K562 (cell line): ENCODE results near the gene ATP2A2. TPM values are rescaled to one million over a fixed set of nuclear protein-coding genes. Genes with fewer than 3 reads are reported as not detected.

Source experiments
- ATAC-seq: fragments of 200-7000 bp; cut with Tn5 transposase; 3 replicates; pipeline ENCODE4 v1.9.1; 2020; ENCODE audit warnings: moderate library complexity
- BruUV-seq: library from RNA; stranded (reverse); fragments of 400-500 nt; replicated peaks from 2 replicates; lab custom pipeline; 2021; lab: Mats Ljungman, UMichigan
- CTCF ChIA-PET: fragments of 300-600 bp; formaldehyde crosslinking; extraction: SDS; loops from one replicate; lab custom pipeline; 2021; ENCODE audit warnings: low intra/inter-chr PET ratio; lab: Yijun Ruan, JAX
- POLR2A ChIA-PET: fragments of 300-600, 350-650 bp; sonication (Branson Sonifier 250); formaldehyde crosslinking; extraction: SDS; loops from one replicate; lab custom pipeline; 2021; ENCODE audit warnings: antibody characterized with exemption, inconsistent platforms; lab: Yijun Ruan, JAX
- DNase-seq, 4 experiments: peaks; one replicate each; pipeline versions ENCODE4 v3.0.0 to v3.0.0-alpha.2; 2011 to 2018; ENCODE audit warnings: low spot score in 3 of 4, mixed read lengths in 3 of 4; ENCODE audit errors: extremely low read depth in 1 of 4
- FAIRE-seq: peaks from 2 replicates; lab custom pipeline; 2011; peaks lifted over from hg19 to GRCh38; lab: Jason Lieb, UNC
- H2AFZ ChIP-seq: 2 replicates; pipeline ENCODE4 v1.6.0; 2011; ENCODE audit warnings: low read depth, low read length, control low read depth, inconsistent platforms
- H3K27ac ChIP-seq: fragments of 200-600 bp; 3 replicates; pipeline ENCODE4 v1.8.0; 2011; ENCODE audit warnings: low read depth, mild to moderate bottlenecking, control low read depth, inconsistent platforms, low read length, moderate library complexity, mixed read lengths; ENCODE audit errors: extremely low read depth
- H3K27me3 ChIP-seq, 2 experiments: fragments of 300-600 bp in 1 of 2; 2 replicates in 1 of 2; 3 replicates in 1 of 2; pipeline versions ENCODE4 v1.6.0 to v1.8.0; 2011; ENCODE audit warnings: inconsistent platforms in 2 of 2, low read length in 2 of 2, mild to moderate bottlenecking in 1 of 2, mixed read lengths in 1 of 2, moderate library complexity in 1 of 2; ENCODE audit not compliant: control insufficient read depth in 2 of 2, insufficient read depth in 2 of 2
- H3K36me3 ChIP-seq: fragments of 300-600 bp; 3 replicates; pipeline ENCODE4 v1.8.0; 2011; ENCODE audit warnings: mild to moderate bottlenecking, low read length, inconsistent platforms; ENCODE audit not compliant: control insufficient read depth, insufficient read depth
- H3K4me1 ChIP-seq, 2 experiments: fragments of 200-600 bp in 1 of 2; replicated peaks in 1 of 2; 2 replicates in 1 of 2; 3 replicates in 1 of 2; pipeline versions ENCODE4 v1.5.1 to v1.8.0; 2011; ENCODE audit warnings: inconsistent platforms in 2 of 2, low read length in 2 of 2, mild to moderate bottlenecking in 1 of 2, mixed read lengths in 1 of 2, moderate library complexity in 1 of 2; ENCODE audit not compliant: control insufficient read depth in 2 of 2, insufficient read depth in 2 of 2
- H3K4me2 ChIP-seq: 2 replicates; pipeline ENCODE4 v1.6.1; 2011; ENCODE audit warnings: low read length, control low read depth, inconsistent platforms, mixed read lengths; ENCODE audit not compliant: insufficient read depth
- H3K4me3 ChIP-seq: fragments of 200-600 bp; sonication (generic), shearing (Covaris generic); 2 replicates; pipeline ENCODE4 v1.5.1; 2016; ENCODE audit warnings: control low read depth, inconsistent platforms
- H3K79me2 ChIP-seq: fragments of 200-600 bp; 3 replicates; pipeline ENCODE4 v1.8.0; 2011; ENCODE audit warnings: low read length, inconsistent platforms; ENCODE audit not compliant: control insufficient read depth, insufficient read depth
- H3K9ac ChIP-seq, 2 experiments: 2 replicates each; pipeline versions ENCODE4 v1.6.0 to v1.6.1; 2011; ENCODE audit warnings: low read depth in 2 of 2, low read length in 2 of 2, control low read depth in 1 of 2, inconsistent platforms in 1 of 2, mild to moderate bottlenecking in 1 of 2, mixed read lengths in 1 of 2; ENCODE audit not compliant: insufficient read depth in 1 of 2
- H3K9me1 ChIP-seq: one replicate; pipeline ENCODE4 v1.6.0; 2011; ENCODE audit warnings: inconsistent platforms, mild to moderate bottlenecking, low read length, moderate library complexity; ENCODE audit not compliant: control insufficient read depth, insufficient read depth
- H3K9me3 ChIP-seq: replicated peaks from 2 replicates; pipeline ENCODE4 v1.5.1; 2011; ENCODE audit warnings: low read depth, low read length, inconsistent platforms; ENCODE audit not compliant: control insufficient read depth, insufficient read depth
- H4K20me1 ChIP-seq: replicated peaks from 2 replicates; pipeline ENCODE4 v1.6.1; 2011; ENCODE audit warnings: low read length, inconsistent platforms, mixed read lengths; ENCODE audit not compliant: control insufficient read depth, insufficient read depth
- EGR1 ChIP-seq: fragments of 450-650 bp; conservative IDR thresholded peaks from 2 replicates; pipeline ENCODE4 v1.6.1; 2017; ENCODE audit warnings: mild to moderate bottlenecking
- FOXA3 ChIP-seq, 2 experiments: fragments of 450-650 bp in 1 of 2; sonication (generic) in 1 of 2; formaldehyde crosslinking; IDR thresholded peaks in 1 of 2; conservative IDR thresholded peaks in 1 of 2; 2 replicates each; pipeline versions ENCODE4 v1.4.0 to v1.8.0; 2020 to 2022; ENCODE audit warnings: mild to moderate bottlenecking in 2 of 2, missing genetic modification reagents in 1 of 2
- LARP7 ChIP-seq: fragments of 450-650 bp; IDR thresholded peaks from 2 replicates; pipeline ENCODE4 v1.6.1; 2016
- LEF1 ChIP-seq: fragments of 450-650 bp; IDR thresholded peaks from 2 replicates; pipeline ENCODE4 v1.6.1; 2016; ENCODE audit warnings: mild to moderate bottlenecking
- MYC ChIP-seq, 2 experiments: fragments of 250-450 bp in 1 of 2; sonication (Bioruptor Pico) in 1 of 2; IDR thresholded peaks; 2 replicates each; pipeline versions ENCODE4 v1.5.1 to v1.6.1; 2012 to 2021; ENCODE audit warnings: low read depth in 2 of 2, borderline replicate concordance in 1 of 2, improper control_type of control experiment in 1 of 2, low read length in 1 of 2, mild to moderate bottlenecking in 1 of 2, moderate library complexity in 1 of 2
- PHTF2 ChIP-seq: fragments of 250-450 bp; sonication (Bioruptor Pico); IDR thresholded peaks from 2 replicates; pipeline ENCODE4 v1.5.0; 2021; ENCODE audit warnings: mild to moderate bottlenecking
- RAD51 ChIP-seq: fragments of 450-650 bp; IDR thresholded peaks from 2 replicates; pipeline ENCODE4 v1.7.1; 2016; ENCODE audit warnings: low read depth, mild to moderate bottlenecking, borderline replicate concordance
- STAT6 ChIP-seq: sonication (generic); formaldehyde crosslinking; IDR thresholded peaks from 2 replicates; pipeline ENCODE4 v1.8.1; 2023; ENCODE audit warnings: mild to moderate bottlenecking, missing genetic modification reagents
- TRIM24 ChIP-seq, 2 experiments: fragments of 450-650 bp; IDR thresholded peaks; 2 replicates each; pipeline ENCODE4 v1.6.1; 2016
- ZNF584 ChIP-seq: fragments of 200-800 bp; sonication (Bioruptor generic); IDR thresholded peaks from 2 replicates; pipeline ENCODE4 v1.6.1; 2016; ENCODE audit warnings: low read depth, mild to moderate bottlenecking, missing genetic modification characterization, missing compliant biosample characterization
- WGBS: fragments of 100-300 bp; shearing (Covaris generic); methylation state at CpG from one replicate; pipeline ENCODE4 v1.1.6; 2016; ENCODE audit warnings: low coverage, mixed read lengths; ENCODE audit not compliant: insufficient coverage; ENCODE audit errors: missing lambda C conversion rate; 5-methylcytosine and 5-hydroxymethylcytosine counted together
- in situ Hi-C: fragments of 300-500 bp; cut with MboI; formaldehyde crosslinking; loops from 4 replicates; pipeline ENCODE4 v1.15.0; 2018; ENCODE audit warnings: inconsistent platforms, mixed read lengths
- intact Hi-C: fragments of 100-400 bp; cut with micrococcal nuclease; formaldehyde crosslinking; loops from 2 replicates; pipeline ENCODE4 v1.14.2; 2022
- polyA plus RNA-seq, 8 experiments: library from polyadenylated mRNA; depleted of rRNA in 4 of 8; stranded (reverse) in 5 of 8; unstranded in 3 of 8; fragments of >200 nt; fragmentation: Nextera tagmentation in 2 of 8; fragmentation: Illumina TruSeq in 1 of 8; extraction: Ambion mirVana in 2 of 8; extraction: Trizol in 1 of 8; gene quantifications; 2 replicates each; pipeline versions ENCODE4 v1.2.1 to v1.2.3, GENCODE V29; 2011 to 2014; ENCODE audit warnings: inconsistent platforms in 1 of 8, missing spikeins in 1 of 8
- total RNA-seq, 7 experiments: library from RNA; depleted of rRNA in 6 of 7; stranded (reverse); fragments of >200 nt in 6 of 7; fragmentation: Illumina TruSeq in 2 of 7; extraction: Trizol in 2 of 7; gene quantifications; 2 replicates each; pipeline versions ENCODE4 v1.2.1 to v1.2.3, GENCODE V29; 2011 to 2021; ENCODE audit warnings: low replicate concordance in 1 of 7
- TF ChIP-seq, protein P1 (sequence below): sonication (generic); formaldehyde crosslinking; IDR thresholded peaks from 2 replicates; pipeline ENCODE4 v1.8.0; 2023; ENCODE audit warnings: mild to moderate bottlenecking, missing genetic modification reagents
- TF ChIP-seq, protein P2 (sequence below): fragments of 450-650 bp; IDR thresholded peaks from 2 replicates; pipeline ENCODE4 v1.7.1; 2018; ENCODE audit warnings: mild to moderate bottlenecking, low read depth; ENCODE audit not compliant: partially characterized antibody
- TF ChIP-seq, protein P3 (sequence below): fragments of 450-650 bp; IDR thresholded peaks from 2 replicates; pipeline ENCODE4 v1.6.1; 2016; ENCODE audit warnings: low read depth, mild to moderate bottlenecking, moderate library complexity

The ATP2A2 gene
- total and polyA plus RNA-seq, 9 of the 15 experiments (the other 6 are each of a cell fraction or from before 2014, with no cell fraction given), result 5.2 to 205 (median 51.6) TPM

- 92% methylated on average over 4 of the region's 4 CpGs for WGBS
- BruUV-seq, result no TSS peak
- Histone ChIP-seq H3K9me1 (no peaks in the 10 kb centered on the region), H3K27me3 (no peaks in the 10 kb centered on the region), H3K4me2 (no peak overlapping the region), H3K9me3 (no peaks in the 10 kb centered on the region), H3K4me3 (no peak overlapping the region), H2AFZ (no peak overlapping the region), H3K79me2 (peaks cover 2% of the 10 kb centered on the region; the same call in 1 of the 3 replicates), H4K20me1 (no peaks in the 10 kb centered on the region; the same call in 1 of the 2 replicates), H3K27ac (no peak overlapping the region), H3K36me3 (peaks cover 84% of the 10 kb centered on the region), H3K9ac (no peak overlapping the region), H3K4me1 (no peaks in the 10 kb centered on the region)
- ChIA-PET CTCF (no interaction called here), POLR2A (no interaction called here)
- DNase-seq (no peak), FAIRE-seq (no peak), ATAC-seq (no peak)
- in situ Hi-C loops, result no loop called here
- intact Hi-C loops, result no loop called here
- TF ChIP-seq MYC (IDR thresholded peaks at IDR 0.05; ENCODE audit: low read depth, low read length), result no peak
- no peak for TF ChIP-seq MYC (CRISPR knock-in tag; IDR thresholded peaks at IDR 0.05; ENCODE audit: borderline replicate concordance, low read depth)
- no peak for TF ChIP-seq STAT6 (CRISPR knock-in tag)
- TF ChIP-seq LARP7, result no peak
- TF ChIP-seq EGR1, result no peak
- TF ChIP-seq, protein P1, sequence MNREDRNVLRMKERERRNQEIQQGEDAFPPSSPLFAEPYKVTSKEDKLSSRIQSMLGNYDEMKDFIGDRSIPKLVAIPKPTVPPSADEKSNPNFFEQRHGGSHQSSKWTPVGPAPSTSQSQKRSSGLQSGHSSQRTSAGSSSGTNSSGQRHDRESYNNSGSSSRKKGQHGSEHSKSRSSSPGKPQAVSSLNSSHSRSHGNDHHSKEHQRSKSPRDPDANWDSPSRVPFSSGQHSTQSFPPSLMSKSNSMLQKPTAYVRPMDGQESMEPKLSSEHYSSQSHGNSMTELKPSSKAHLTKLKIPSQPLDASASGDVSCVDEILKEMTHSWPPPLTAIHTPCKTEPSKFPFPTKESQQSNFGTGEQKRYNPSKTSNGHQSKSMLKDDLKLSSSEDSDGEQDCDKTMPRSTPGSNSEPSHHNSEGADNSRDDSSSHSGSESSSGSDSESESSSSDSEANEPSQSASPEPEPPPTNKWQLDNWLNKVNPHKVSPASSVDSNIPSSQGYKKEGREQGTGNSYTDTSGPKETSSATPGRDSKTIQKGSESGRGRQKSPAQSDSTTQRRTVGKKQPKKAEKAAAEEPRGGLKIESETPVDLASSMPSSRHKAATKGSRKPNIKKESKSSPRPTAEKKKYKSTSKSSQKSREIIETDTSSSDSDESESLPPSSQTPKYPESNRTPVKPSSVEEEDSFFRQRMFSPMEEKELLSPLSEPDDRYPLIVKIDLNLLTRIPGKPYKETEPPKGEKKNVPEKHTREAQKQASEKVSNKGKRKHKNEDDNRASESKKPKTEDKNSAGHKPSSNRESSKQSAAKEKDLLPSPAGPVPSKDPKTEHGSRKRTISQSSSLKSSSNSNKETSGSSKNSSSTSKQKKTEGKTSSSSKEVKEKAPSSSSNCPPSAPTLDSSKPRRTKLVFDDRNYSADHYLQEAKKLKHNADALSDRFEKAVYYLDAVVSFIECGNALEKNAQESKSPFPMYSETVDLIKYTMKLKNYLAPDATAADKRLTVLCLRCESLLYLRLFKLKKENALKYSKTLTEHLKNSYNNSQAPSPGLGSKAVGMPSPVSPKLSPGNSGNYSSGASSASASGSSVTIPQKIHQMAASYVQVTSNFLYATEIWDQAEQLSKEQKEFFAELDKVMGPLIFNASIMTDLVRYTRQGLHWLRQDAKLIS (CRISPR knock-in tag), result no peak
- TF ChIP-seq FOXA3 (CRISPR knock-in tag; conservative IDR thresholded peaks at IDR 0.05 in 1 of 2, IDR thresholded peaks at IDR 0.05 in 1 of 2), result no peak
- no peak for TF ChIP-seq RAD51
- no peak for TF ChIP-seq PHTF2 (CRISPR knock-in tag)
- TF ChIP-seq ZNF584 (CRISPR knock-in tag), result no peak
- TF ChIP-seq, protein P2, sequence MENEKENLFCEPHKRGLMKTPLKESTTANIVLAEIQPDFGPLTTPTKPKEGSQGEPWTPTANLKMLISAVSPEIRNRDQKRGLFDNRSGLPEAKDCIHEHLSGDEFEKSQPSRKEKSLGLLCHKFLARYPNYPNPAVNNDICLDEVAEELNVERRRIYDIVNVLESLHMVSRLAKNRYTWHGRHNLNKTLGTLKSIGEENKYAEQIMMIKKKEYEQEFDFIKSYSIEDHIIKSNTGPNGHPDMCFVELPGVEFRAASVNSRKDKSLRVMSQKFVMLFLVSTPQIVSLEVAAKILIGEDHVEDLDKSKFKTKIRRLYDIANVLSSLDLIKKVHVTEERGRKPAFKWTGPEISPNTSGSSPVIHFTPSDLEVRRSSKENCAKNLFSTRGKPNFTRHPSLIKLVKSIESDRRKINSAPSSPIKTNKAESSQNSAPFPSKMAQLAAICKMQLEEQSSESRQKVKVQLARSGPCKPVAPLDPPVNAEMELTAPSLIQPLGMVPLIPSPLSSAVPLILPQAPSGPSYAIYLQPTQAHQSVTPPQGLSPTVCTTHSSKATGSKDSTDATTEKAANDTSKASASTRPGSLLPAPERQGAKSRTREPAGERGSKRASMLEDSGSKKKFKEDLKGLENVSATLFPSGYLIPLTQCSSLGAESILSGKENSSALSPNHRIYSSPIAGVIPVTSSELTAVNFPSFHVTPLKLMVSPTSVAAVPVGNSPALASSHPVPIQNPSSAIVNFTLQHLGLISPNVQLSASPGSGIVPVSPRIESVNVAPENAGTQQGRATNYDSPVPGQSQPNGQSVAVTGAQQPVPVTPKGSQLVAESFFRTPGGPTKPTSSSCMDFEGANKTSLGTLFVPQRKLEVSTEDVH, result no peak
- TF ChIP-seq, protein P3, sequence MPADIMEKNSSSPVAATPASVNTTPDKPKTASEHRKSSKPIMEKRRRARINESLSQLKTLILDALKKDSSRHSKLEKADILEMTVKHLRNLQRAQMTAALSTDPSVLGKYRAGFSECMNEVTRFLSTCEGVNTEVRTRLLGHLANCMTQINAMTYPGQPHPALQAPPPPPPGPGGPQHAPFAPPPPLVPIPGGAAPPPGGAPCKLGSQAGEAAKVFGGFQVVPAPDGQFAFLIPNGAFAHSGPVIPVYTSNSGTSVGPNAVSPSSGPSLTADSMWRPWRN, result no peak
- TF ChIP-seq TRIM24 (IDR thresholded peaks at IDR 0.05), result no peak
- no peak for TF ChIP-seq LEF1
Observed at GRCh38 chr12:110382683-110383082, 101.6 kb downstream of the ATP2A2 start.
